Measurements from ENCODE around the gene ARHGEF4. TPM values are rescaled to one million over a fixed set of nuclear protein-coding genes. Genes with fewer than 3 reads are reported as not detected.

ARHGEF4 gene
- total and polyA plus RNA-seq, 2 experiments from 2014 or later = 26.0 to 82.2 TPM

DNA sequence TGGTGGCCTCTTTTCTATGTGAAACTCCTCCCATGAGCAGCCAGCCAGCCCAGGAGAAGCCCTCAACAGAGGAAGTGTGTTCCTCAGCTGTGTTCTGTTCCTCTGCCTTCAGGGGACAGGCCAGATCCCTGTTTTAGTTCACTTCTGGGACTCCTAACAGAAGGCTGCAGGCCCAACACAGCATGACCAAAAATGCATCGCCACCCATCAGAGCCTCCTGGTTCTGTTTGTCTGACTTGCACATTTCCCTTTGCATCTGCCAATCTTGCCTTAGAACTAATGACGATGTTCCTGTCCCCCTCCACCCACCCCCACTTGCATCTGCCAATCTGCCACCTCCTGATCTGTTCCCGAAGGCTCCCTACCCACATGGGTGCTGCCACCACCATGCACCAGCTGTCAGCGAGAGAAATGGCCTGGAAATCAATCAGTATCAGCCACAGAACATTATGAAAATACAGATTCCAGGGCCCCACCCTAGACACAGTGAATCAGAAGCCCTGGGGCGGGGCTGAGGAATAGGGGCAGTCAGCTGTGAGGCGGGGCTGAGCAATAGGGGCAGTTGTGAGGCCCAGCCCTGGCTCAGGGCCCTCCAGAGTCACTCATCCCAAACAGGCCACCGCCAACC lies 205.5 kb downstream of the ARHGEF4 start:
- TF ChIP-seq, protein P1, sequence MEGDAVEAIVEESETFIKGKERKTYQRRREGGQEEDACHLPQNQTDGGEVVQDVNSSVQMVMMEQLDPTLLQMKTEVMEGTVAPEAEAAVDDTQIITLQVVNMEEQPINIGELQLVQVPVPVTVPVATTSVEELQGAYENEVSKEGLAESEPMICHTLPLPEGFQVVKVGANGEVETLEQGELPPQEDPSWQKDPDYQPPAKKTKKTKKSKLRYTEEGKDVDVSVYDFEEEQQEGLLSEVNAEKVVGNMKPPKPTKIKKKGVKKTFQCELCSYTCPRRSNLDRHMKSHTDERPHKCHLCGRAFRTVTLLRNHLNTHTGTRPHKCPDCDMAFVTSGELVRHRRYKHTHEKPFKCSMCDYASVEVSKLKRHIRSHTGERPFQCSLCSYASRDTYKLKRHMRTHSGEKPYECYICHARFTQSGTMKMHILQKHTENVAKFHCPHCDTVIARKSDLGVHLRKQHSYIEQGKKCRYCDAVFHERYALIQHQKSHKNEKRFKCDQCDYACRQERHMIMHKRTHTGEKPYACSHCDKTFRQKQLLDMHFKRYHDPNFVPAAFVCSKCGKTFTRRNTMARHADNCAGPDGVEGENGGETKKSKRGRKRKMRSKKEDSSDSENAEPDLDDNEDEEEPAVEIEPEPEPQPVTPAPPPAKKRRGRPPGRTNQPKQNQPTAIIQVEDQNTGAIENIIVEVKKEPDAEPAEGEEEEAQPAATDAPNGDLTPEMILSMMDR (IDR thresholded peaks at IDR 0.05; ENCODE audit: low read depth, low read length) = no peak
- H3K36me3 ChIP-seq = peaks cover 7% of the 10 kb centered on the region
- no peak for DNase-seq (ENCODE audit: low read depth in 1 of 2, low spot score in 1 of 2)
- H3K27me3 ChIP-seq = no peaks in the 10 kb centered on the region
- H3K4me3 ChIP-seq = no peak overlapping the region
- H3K9me3 ChIP-seq (ENCODE audit: low read depth) = no peaks in the 10 kb centered on the region
- peaks cover under 1% of the 10 kb centered on the region for H3K4me1 ChIP-seq (ENCODE audit: low read depth)
- H3K27ac ChIP-seq = no peak overlapping the region

- TF ChIP-seq, protein P1 (IDR thresholded peaks at IDR 0.05; ENCODE audit: low read depth, low read length) = no peak
- no peak for DNase-seq (ENCODE audit: low read depth in 1 of 2, low spot score in 1 of 2)
- H3K4me3 ChIP-seq = no peak overlapping the region
- H3K9me3 ChIP-seq (ENCODE audit: low read depth) = no peaks in the 10 kb centered on the region
- peaks cover 15% of the 10 kb centered on the region for H3K36me3 ChIP-seq
- no peak overlapping the region for H3K27ac ChIP-seq
- H3K4me1 ChIP-seq (ENCODE audit: low read depth) = no peaks in the 10 kb centered on the region
- no peaks in the 10 kb centered on the region for H3K27me3 ChIP-seq
Measured at GRCh38 chr2:131043199-131044074, 206.7 kb downstream of the ARHGEF4 start.

GRCh38 chr2:131044075-131044756 lies 207.5 kb downstream of the ARHGEF4 start:
- H3K27ac ChIP-seq = no peak overlapping the region
- H3K36me3 ChIP-seq = peaks cover 17% of the 10 kb centered on the region
- no peaks in the 10 kb centered on the region for H3K9me3 ChIP-seq (ENCODE audit: low read depth)
- H3K4me3 ChIP-seq = no peak overlapping the region
- no peaks in the 10 kb centered on the region for H3K4me1 ChIP-seq (ENCODE audit: low read depth)
- TF ChIP-seq, protein P1 (IDR thresholded peaks at IDR 0.05; ENCODE audit: low read depth, low read length) = no peak
- DNase-seq (ENCODE audit: low read depth in 1 of 2, low spot score in 1 of 2) = no peak
- no peaks in the 10 kb centered on the region for H3K27me3 ChIP-seq

DNA sequence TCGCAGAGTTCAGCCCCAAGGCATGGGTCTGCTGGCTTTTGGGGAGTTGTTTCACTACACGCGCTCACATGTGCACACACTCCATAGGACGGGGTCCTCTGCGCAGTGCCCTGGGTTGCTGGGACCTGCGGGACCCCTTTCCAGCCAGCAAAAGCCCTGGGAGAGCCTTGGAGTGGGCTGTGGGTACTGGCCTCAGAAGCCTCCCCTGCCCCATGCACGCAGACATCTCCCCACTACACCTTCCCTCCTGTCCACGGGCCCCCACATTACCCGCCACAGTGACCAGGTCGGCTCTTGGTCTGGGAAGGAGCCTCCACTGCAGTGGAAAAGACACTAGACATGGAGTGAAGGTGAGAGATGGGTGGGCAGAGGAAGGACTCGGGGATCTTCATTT lies 208.0 kb downstream of the ARHGEF4 start:
- no peak overlapping the region for H3K27ac ChIP-seq
- no peaks in the 10 kb centered on the region for H3K27me3 ChIP-seq
- no peaks in the 10 kb centered on the region for H3K4me1 ChIP-seq (ENCODE audit: low read depth)
- no peaks in the 10 kb centered on the region for H3K9me3 ChIP-seq (ENCODE audit: low read depth)
- TF ChIP-seq, protein P1 (IDR thresholded peaks at IDR 0.05; ENCODE audit: low read depth, low read length) = no peak
- peaks cover 22% of the 10 kb centered on the region for H3K36me3 ChIP-seq
- no peak for DNase-seq (ENCODE audit: low read depth in 1 of 2, low spot score in 1 of 2)
- no peak overlapping the region for H3K4me3 ChIP-seq

DNA sequence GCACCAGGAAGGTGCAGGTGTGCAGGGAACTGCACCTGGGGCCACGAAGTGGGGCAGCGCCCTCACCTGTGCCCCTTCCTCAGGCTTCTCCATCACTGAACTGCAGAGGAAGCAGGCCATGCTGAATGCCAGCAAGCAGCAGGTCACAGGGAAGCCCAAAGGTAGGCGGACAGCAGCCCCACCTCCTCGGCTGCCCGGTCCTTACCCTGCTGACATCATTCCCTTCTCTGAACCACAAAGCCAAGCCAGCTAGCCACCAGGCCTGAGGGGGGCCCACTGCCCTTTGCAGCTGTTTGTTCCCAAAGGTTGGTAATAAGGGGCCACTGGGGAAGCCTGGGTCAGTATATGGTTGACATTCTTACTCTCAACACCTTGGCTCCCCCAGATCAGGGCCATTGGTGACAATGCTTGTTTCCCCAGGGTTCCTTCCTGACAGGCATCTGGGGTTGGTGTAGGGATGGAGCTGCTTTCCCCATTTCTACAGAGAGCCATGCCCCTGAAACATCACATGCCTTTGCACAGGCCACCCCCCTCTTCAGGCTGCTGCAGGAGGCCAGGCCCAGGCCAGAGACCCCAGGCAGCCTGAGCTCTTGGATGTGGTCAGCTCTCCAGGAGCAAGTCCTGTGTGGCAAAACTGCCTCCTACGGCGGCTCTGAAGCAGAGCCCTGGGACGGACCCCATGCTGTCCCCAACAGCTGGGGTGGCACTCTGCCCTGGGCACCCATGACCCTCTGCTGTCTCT lies 208.7 kb downstream of the ARHGEF4 start:
- TF ChIP-seq, protein P1 (IDR thresholded peaks at IDR 0.05; ENCODE audit: low read depth, low read length) = no peak
- Histone ChIP-seq H3K27ac (no peak overlapping the region), H3K9me3 (ENCODE audit: low read depth) (no peaks in the 10 kb centered on the region), H3K4me3 (no peak overlapping the region), H3K4me1 (ENCODE audit: low read depth) (no peaks in the 10 kb centered on the region), H3K36me3 (peaks cover 29% of the 10 kb centered on the region), H3K27me3 (no peaks in the 10 kb centered on the region)
- DNase-seq (ENCODE audit: low read depth in 1 of 2, low spot score in 1 of 2) = no peak
